ENCODE data around the gene ADI1.
"Not testable (repeated sequence)": the region's sequence is repeated elsewhere in the genome, so short reads cannot be mapped to it uniquely, and the experiment has no call there.

Gene ADI1

DNA sequence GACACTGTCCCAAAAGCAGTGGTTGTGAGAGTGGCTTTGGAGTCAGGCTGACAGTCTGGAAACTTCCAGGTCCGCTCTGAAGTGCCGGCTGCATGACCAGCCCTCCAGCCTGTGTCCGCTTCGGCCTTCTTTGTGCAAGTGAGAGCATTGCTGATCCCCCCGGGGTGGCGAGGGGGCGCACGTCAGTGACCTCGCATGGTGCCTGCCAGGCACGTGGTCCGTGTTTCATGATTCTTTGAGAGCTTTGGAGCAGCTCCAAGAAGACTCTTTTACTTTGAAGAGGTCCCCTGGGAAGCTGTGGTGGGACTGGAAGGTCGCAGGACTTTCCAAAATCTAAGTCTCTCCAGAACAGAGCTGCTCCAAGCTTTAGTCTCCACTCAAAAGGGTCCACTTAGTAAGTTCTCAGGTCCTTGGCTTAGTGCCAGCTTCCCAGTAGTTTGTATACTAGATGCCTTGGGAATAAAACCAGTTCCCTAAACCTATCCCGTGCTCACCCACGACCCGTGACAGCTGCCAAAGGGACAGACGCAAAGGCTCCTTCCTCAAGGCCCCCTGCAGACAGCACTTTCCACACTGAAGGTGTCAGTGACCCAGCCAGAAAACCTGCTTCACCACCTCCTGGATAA, 68.8 kb downstream of the ADI1 start:
- in situ Hi-C loops (cut with MboI; ENCODE audit: low sequenced_read_pairs): no loop called here

DNA sequence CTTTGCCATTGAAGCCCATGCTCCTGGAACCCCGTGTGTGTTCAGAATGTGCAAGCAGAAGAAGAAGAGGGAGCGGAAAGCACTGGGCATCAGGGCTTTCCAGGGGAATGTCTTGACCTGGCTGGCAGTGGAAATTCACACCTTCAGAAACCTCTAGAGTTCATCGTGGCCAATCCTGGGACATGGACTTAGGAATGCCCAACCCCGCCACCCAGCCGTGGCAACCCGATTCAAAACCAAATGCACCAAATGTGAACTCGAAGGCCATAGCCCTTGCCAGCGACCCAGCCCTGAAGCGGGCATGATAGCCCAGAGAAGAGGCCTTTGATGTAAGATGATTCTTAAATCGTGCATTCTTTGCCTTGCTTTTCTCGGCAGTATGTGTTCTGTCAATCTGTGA, 69.4 kb downstream of the ADI1 start:
- in situ Hi-C loops (cut with MboI; ENCODE audit: low sequenced_read_pairs): no loop called here

DNA sequence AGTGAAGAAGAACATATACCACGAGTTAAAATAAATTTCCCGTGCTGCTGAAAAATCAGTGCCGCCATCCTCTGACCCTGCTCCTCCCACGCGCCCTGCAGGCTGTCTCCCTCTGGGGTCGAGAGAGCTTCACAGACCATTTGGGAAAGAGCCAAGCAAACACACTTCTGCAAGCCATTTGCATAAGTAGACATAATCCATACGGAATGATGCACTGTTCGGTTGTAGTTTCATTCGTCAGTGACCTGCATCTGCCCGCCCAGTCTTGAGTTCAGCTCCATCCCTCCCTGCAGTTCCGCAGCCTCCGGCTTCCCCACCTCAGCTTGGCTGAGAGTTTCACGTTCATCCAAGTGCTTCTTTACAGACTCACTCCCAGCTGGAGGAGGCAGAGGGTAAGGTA, 70.2 kb downstream of the ADI1 start:
- in situ Hi-C loops (cut with MboI; ENCODE audit: low sequenced_read_pairs): no loop called here

DNA sequence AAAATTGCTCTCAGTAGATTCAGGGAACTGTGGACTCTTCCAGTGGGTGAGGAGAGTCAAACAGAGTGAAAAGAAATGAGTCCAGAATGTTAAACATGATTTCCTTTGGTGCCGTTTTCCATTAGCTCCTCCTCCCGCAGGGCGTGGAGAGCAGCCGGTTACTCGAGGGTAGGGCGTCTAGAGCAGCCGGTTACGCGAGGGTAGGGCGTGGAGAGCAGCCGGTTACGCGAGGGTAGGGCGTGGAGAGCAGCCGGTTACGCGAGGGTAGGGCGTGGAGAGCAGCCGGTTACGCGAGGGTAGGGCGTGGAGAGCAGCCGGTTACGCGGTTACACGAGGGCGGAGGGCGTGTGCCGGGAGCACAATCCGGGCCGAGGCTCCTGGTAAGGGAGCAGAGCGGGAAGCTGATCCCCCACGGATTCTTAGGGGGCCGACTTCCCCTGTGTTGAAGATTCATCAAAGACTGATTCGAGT, 70.9 kb downstream of the ADI1 start:
- in situ Hi-C loops (cut with MboI; ENCODE audit: low sequenced_read_pairs): not testable (repeated sequence)

DNA sequence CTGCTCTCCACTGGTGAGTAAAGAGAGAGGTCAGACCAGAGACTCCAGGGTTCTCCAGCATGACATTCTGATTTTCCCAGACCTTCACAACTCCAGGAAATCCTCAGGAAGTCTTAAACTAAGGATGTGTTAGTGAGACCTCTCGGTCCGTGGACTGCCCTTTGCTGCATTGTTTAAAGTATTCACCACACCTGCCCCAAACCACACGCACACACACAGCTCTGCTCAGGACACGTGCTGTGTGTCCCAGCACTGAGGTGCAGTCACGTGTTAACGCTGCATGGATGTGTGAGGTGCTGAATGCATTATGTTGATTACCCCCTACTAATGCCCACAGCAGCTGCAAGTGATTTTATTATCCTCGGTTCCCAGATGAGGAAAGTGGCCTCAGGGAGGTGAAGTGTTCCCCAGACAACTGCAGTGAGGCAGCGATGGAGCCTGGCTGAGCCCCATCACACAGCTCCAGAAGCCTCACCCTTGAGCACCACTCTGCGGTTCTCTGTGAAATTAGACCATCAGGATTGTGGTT, 71.5 kb downstream of the ADI1 start:
- in situ Hi-C loops (cut with MboI; ENCODE audit: low sequenced_read_pairs): no loop called here

Measured in HL-60/S4 (cell line).